Gastrocnemius medialis (tissue), 4 donors: ENCODE measurements around the gene FIGNL1.

Experiments
- CTCF ChIP-seq, 5 experiments: fragments of 450-650 bp in 3 of 5; fragments of 200-600 bp in 2 of 5; sonication (generic) in 2 of 5; IDR thresholded peaks in 4 of 5; conservative IDR thresholded peaks in 1 of 5; 1 replicate in 4 of 5; 2 replicates in 1 of 5; pipeline ENCODE4 v1.5.1; 2016 to 2019; ENCODE audit warnings: antibody characterized with exemption in 5 of 5, mild to moderate bottlenecking in 3 of 5, moderate library complexity in 3 of 5
- POLR2A ChIP-seq, 2 donors: fragments of 450-650 bp; IDR thresholded peaks; one replicate each; pipeline ENCODE4 v1.6.1; 2017; ENCODE audit warnings: antibody characterized with exemption in 2 of 2, mild to moderate bottlenecking in 2 of 2, moderate library complexity in 2 of 2

- TF ChIP-seq CTCF (IDR thresholded peaks at IDR 0.05 in 4 of 5, conservative IDR thresholded peaks at IDR 0.05 in 1 of 5) (no peak), POLR2A (IDR thresholded peaks at IDR 0.05) (no peak)
These were observed 38.2 kb upstream of the FIGNL1 start for GRCh38 chr7:50488379-50488778.
